B cell (primary cell): ENCODE results near the gene TRMT2A. TPM values are rescaled to one million over a fixed set of nuclear protein-coding genes. Genes with fewer than 3 reads are reported as not detected.

ENCODE experiments used
- ATAC-seq: fragments of 200-7000 bp; cut with Tn5 transposase; one replicate; pipeline ENCODE4 v1.10.0; 2021; ENCODE audit warnings: low read depth, mild to moderate bottlenecking, moderate number of reproducible peaks, moderate library complexity
- CTCF ChIA-PET: fragments of 350-600 bp; sonication (Branson Sonifier 250); formaldehyde crosslinking; loops from one replicate; lab custom pipeline; 2021; ENCODE audit warnings: antibody characterized with exemption, inconsistent platforms; lab: Charles Lee
- POLR2A ChIA-PET: fragments of 350-600 bp; sonication (Branson Sonifier 250); formaldehyde crosslinking; loops from one replicate; lab custom pipeline; 2021; ENCODE audit warnings: antibody characterized with exemption; lab: Charles Lee
- DNase-seq: peaks from one replicate; pipeline ENCODE4 v3.0.0; 2013
- H2AFZ ChIP-seq: 2 replicates; pipeline ENCODE4 v1.6.1; 2012; ENCODE audit warnings: mild to moderate bottlenecking, low read depth, low read length; ENCODE audit not compliant: insufficient read depth, poor library complexity, severe bottlenecking
- H3K27ac ChIP-seq, 2 donors: 1 replicate in 1 of 2; 2 replicates in 1 of 2; pipeline ENCODE4 v1.5.1; 2012 to 2013; ENCODE audit warnings: low read length in 2 of 2, mild to moderate bottlenecking in 2 of 2, moderate library complexity in 1 of 2
- H3K27me3 ChIP-seq, 4 experiments: fragments of 200-600 bp in 1 of 4; sonication (generic) in 1 of 4; replicated peaks in 1 of 4; 1 replicate in 2 of 4; 2 replicates in 2 of 4; pipeline versions ENCODE4 v1.6.1 to v1.7.0; 2013 to 2016; ENCODE audit warnings: low read length in 3 of 4, mild to moderate bottlenecking in 2 of 4, mixed read lengths in 1 of 4, moderate library complexity in 1 of 4; ENCODE audit not compliant: insufficient read depth in 4 of 4, control insufficient read depth in 3 of 4; ENCODE audit errors: control extremely low read depth in 1 of 4
- H3K36me3 ChIP-seq, 2 experiments: replicated peaks in 1 of 2; 1 replicate in 1 of 2; 2 replicates in 1 of 2; pipeline versions ENCODE4 v1.6.1 to v1.7.1; 2013; ENCODE audit warnings: low read length in 1 of 2; ENCODE audit not compliant: insufficient read depth in 2 of 2, control insufficient read depth in 1 of 2; ENCODE audit errors: control extremely low read depth in 1 of 2, extremely low read depth in 1 of 2
- H3K4me1 ChIP-seq, 2 donors: fragments of 200-600 bp in 1 of 2; sonication (generic) in 1 of 2; 1 replicate in 1 of 2; 2 replicates in 1 of 2; pipeline versions ENCODE4 v1.5.1 to v1.6.1; 2013 to 2017; ENCODE audit warnings: low read length in 2 of 2; ENCODE audit not compliant: control insufficient read depth in 2 of 2, insufficient read depth in 2 of 2
- H3K4me2 ChIP-seq: replicated peaks from 2 replicates; pipeline ENCODE3; 2012; ENCODE audit warnings: mild to moderate bottlenecking, low read depth, low read length; ENCODE audit not compliant: poor library complexity, severe bottlenecking
- H3K4me3 ChIP-seq, 5 experiments: fragments of 200-600 bp in 1 of 5; sonication (generic) in 1 of 5; 1 replicate in 3 of 5; 2 replicates in 2 of 5; pipeline versions ENCODE4 v1.5.1 to v1.7.0; 2011 to 2016; ENCODE audit warnings: low read length in 4 of 5, mild to moderate bottlenecking in 4 of 5, low read depth in 2 of 5, control low read depth in 1 of 5, moderate library complexity in 1 of 5; ENCODE audit not compliant: insufficient read depth in 1 of 5; ENCODE audit errors: control extremely low read depth in 1 of 5, extremely low read depth in 1 of 5
- H3K79me2 ChIP-seq: fragments of 200-600 bp; sonication (generic); one replicate; pipeline ENCODE4 v1.6.0; 2016; ENCODE audit warnings: low read length; ENCODE audit not compliant: control insufficient read depth, insufficient read depth
- H3K9ac ChIP-seq: fragments of 200-600 bp; sonication (generic); 2 replicates; pipeline ENCODE4 v1.6.1; 2017; ENCODE audit warnings: mild to moderate bottlenecking, low read length, moderate library complexity
- H3K9me3 ChIP-seq, 3 donors: one replicate each; pipeline versions ENCODE4 v1.6.1 to v1.7.1; 2013; ENCODE audit warnings: low read length in 2 of 3; ENCODE audit not compliant: control insufficient read depth in 2 of 3, insufficient read depth in 1 of 3; ENCODE audit errors: control extremely low read depth in 1 of 3
- H4K20me1 ChIP-seq: 2 replicates; pipeline ENCODE4 v1.6.0; 2012; ENCODE audit warnings: mild to moderate bottlenecking, low read length; ENCODE audit not compliant: insufficient read depth, control insufficient read depth, poor library complexity, severe bottlenecking
- H3K27ac Mint-ChIP-seq: one replicate; pipeline ENCODE4 v1.8.0; 2021; ENCODE audit warnings: mixed read lengths
- H3K27me3 Mint-ChIP-seq: one replicate; pipeline ENCODE4 v1.8.0; 2021; ENCODE audit warnings: mixed read lengths
- H3K4me1 Mint-ChIP-seq: one replicate; pipeline ENCODE4 v1.8.0; 2021; ENCODE audit warnings: mixed read lengths
- H3K4me3 Mint-ChIP-seq: one replicate; pipeline ENCODE4 v1.8.0; 2021; ENCODE audit warnings: mixed read lengths
- H3K9me3 Mint-ChIP-seq: one replicate; pipeline ENCODE4 v1.8.0; 2022; ENCODE audit warnings: mixed read lengths; ENCODE audit not compliant: insufficient read depth
- EZH2 ChIP-seq: IDR thresholded peaks from 2 replicates; pipeline ENCODE4 v1.6.1; 2012; ENCODE audit warnings: borderline replicate concordance, low read depth, mild to moderate bottlenecking, moderate library complexity, low read length; ENCODE audit not compliant: insufficient read depth, poor library complexity, severe bottlenecking
- WGBS: methylation state at CpG from one replicate; pipeline ENCODE4 v1.1.5; 2013; ENCODE audit warnings: missing lambda C conversion rate; ENCODE audit not compliant: insufficient coverage; 5-methylcytosine and 5-hydroxymethylcytosine counted together
- intact Hi-C: fragments of 100-400 bp; cut with micrococcal nuclease; formaldehyde crosslinking; loops from one replicate; pipeline ENCODE4 v1.10.0; 2022
- polyA plus RNA-seq: library from polyadenylated mRNA; depleted of rRNA; stranded (reverse); fragments of >200 nt; gene quantifications from 2 replicates; pipeline ENCODE4 v1.2.3, GENCODE V29; 2012
- total RNA-seq, 2 donors: library from RNA; stranded (reverse); fragments of 120-200 nt in 1 of 2; gene quantifications; 1 replicate in 1 of 2; 2 replicates in 1 of 2; pipeline versions ENCODE4 v1.2.3 to v1.2.4, GENCODE V29; 2013 to 2022
- TF ChIP-seq, protein P1 (sequence below): fragments of 200-600 bp; IDR thresholded peaks from one replicate; pipeline ENCODE4 v1.8.0; 2022; ENCODE audit warnings: antibody characterized with exemption, mild to moderate bottlenecking

Gene TRMT2A
- total and polyA plus RNA-seq, 2 donors (not counting 1 experiment from before 2014, with no cell fraction given): 95.7 to 144 TPM

DNA sequence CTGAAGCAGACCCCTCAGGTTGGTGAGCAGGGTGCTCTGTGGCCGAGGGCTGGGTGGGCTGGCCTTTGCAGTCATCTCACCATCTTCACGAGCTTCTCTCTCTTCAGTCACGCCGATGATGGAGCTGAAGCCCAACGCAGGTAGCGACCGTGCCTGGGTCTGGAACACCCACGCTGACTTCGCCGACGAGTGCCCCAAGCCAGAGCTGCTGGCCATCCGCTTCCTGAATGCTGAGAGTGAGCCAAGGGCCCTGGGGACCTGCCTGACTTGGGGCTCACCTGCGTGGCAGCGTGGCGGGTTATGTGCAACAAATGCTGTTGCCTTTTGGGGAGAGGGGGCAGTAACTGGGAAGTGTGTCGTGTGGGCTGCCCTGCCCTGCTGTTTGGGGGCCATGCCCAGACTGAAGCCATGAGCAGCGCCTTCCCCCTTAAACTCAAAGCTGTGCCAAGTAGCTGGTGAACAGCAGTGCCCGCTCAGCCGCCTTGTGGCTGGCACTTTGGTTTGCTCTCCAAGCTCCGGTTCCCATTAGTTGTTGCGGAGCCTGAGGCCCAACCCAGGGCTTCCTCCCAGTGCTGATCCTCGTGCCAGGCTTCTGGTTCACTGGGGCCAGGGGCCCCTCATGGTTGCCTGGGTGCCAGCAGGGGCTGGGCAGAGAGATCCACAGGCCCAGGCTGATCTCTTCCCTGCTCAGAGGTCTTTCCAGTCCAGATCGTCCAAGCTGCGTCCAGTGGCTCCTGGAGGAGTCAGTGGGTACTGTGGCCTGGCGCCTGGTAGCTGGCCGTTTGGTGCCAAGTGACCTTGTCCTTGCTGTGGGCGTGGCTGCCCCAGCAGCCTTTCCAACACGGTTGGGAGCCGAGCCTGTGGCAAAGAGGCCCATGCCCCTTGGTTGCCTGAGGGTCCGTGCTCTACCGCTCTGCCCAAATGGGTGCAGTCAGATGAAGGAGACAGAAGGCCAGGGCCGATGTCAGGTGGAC, 8.5 kb upstream of the TRMT2A start:
- H2AFZ ChIP-seq: no peak overlapping the region
- DNase-seq: no peak
- H3K27me3 ChIP-seq: no peaks in the 10 kb centered on the region
- no peak for ATAC-seq
- peaks cover 0 to 38% of the 10 kb centered on the region in 2 experiments for H3K36me3 ChIP-seq
- intact Hi-C loops: no loop called here
- no peak overlapping the region for H3K4me3 ChIP-seq
- Mint-ChIP-seq H3K27ac (no peak overlapping the region), H3K4me1 (peaks cover 4% of the 10 kb centered on the region), H3K27me3 (no peaks in the 10 kb centered on the region), H3K4me3 (no peak overlapping the region), H3K9me3 (no peaks in the 10 kb centered on the region)
- H3K9ac ChIP-seq: no peak overlapping the region
- TF ChIP-seq EZH2: no peak
- TF ChIP-seq, protein P1, sequence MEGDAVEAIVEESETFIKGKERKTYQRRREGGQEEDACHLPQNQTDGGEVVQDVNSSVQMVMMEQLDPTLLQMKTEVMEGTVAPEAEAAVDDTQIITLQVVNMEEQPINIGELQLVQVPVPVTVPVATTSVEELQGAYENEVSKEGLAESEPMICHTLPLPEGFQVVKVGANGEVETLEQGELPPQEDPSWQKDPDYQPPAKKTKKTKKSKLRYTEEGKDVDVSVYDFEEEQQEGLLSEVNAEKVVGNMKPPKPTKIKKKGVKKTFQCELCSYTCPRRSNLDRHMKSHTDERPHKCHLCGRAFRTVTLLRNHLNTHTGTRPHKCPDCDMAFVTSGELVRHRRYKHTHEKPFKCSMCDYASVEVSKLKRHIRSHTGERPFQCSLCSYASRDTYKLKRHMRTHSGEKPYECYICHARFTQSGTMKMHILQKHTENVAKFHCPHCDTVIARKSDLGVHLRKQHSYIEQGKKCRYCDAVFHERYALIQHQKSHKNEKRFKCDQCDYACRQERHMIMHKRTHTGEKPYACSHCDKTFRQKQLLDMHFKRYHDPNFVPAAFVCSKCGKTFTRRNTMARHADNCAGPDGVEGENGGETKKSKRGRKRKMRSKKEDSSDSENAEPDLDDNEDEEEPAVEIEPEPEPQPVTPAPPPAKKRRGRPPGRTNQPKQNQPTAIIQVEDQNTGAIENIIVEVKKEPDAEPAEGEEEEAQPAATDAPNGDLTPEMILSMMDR: no peak
- 95% methylated on average over 26 of the region's 32 CpGs for WGBS
- no peak overlapping the region for H3K4me2 ChIP-seq
- H3K79me2 ChIP-seq: peaks cover 38% of the 10 kb centered on the region
- POLR2A ChIA-PET: no interaction called here
- CTCF ChIA-PET: interaction anchor here (0.5 kb wide), 1 partner anchor 176 kb away, joined by 4 read pairs; no protein-coding TSS in a partner anchor
- peaks cover 0 to 1% of the 10 kb centered on the region in 2 donors for H3K4me1 ChIP-seq
- H4K20me1 ChIP-seq: peaks cover 41% of the 10 kb centered on the region
- no peak overlapping the region for H3K27ac ChIP-seq
- H3K9me3 ChIP-seq: no peaks in the 10 kb centered on the region
